HFFc6 (cell line): ENCODE results near the gene TARP.
"Not testable (repeated sequence)": the region's sequence is repeated elsewhere in the genome, so short reads cannot be mapped to it uniquely, and the experiment has no call there.

Source experiments
- DNase-seq: peaks from one replicate; pipeline ENCODE4 v3.0.0-alpha.2; 2018
- H3K27ac Mint-ChIP-seq: 2 replicates; pipeline ENCODE4 v1.8.0; 2020; ENCODE audit warnings: mild to moderate bottlenecking, mixed read lengths
- H3K27me3 Mint-ChIP-seq: 2 replicates; pipeline ENCODE4 v1.8.0; 2021; ENCODE audit warnings: mild to moderate bottlenecking, moderate library complexity, mixed read lengths; ENCODE audit not compliant: insufficient read depth
- H3K36me3 Mint-ChIP-seq: 2 replicates; pipeline ENCODE4 v1.8.0; 2021; ENCODE audit warnings: low read depth, mixed read lengths
- H3K4me1 Mint-ChIP-seq: 2 replicates; pipeline ENCODE4 v1.8.0; 2020; ENCODE audit warnings: low read depth, mixed read lengths
- H3K4me3 Mint-ChIP-seq: 2 replicates; pipeline ENCODE4 v1.8.0; 2020; ENCODE audit warnings: mild to moderate bottlenecking, moderate library complexity, mixed read lengths
- H3K9me3 Mint-ChIP-seq: 2 replicates; pipeline ENCODE4 v1.8.0; 2020; ENCODE audit warnings: mild to moderate bottlenecking, mixed read lengths
- CTCF ChIP-seq: fragments of 200-600 bp; sonication (generic); IDR thresholded peaks from 2 replicates; pipeline ENCODE4 v1.5.0; 2021; ENCODE audit warnings: antibody characterized with exemption, mild to moderate bottlenecking

TARP gene

GRCh38 chr7:38241071-38241470, 32.4 kb downstream of the TARP start:
- TF ChIP-seq CTCF, result no peak
- no peaks in the 10 kb centered on the region for H3K36me3 Mint-ChIP-seq
- H3K4me1 Mint-ChIP-seq, result no peaks in the 10 kb centered on the region

GRCh38 chr7:38239129-38239528, 34.3 kb downstream of the TARP start:
- H3K27me3 Mint-ChIP-seq, DNase-seq, H3K4me3 Mint-ChIP-seq, H3K9me3 Mint-ChIP-seq, H3K27ac Mint-ChIP-seq, H3K36me3 Mint-ChIP-seq, H3K4me1 Mint-ChIP-seq: not testable (repeated sequence)

More at GRCh38 chr7:38241071-38241470, 32.4 kb downstream of the TARP start:
- H3K9me3 Mint-ChIP-seq, result no peaks in the 10 kb centered on the region
- DNase-seq, result no peak
- H3K27me3 Mint-ChIP-seq, result peaks cover 3% of the 10 kb centered on the region
- no peak overlapping the region for H3K27ac Mint-ChIP-seq
- no peak overlapping the region for H3K4me3 Mint-ChIP-seq

- no peak overlapping the region for H3K27ac Mint-ChIP-seq
- H3K4me3 Mint-ChIP-seq, result no peak overlapping the region
Observed at GRCh38 chr7:38235606-38236005, 37.8 kb downstream of the TARP start.

GRCh38 chr7:38234759-38235158, 38.7 kb downstream of the TARP start:
- H3K4me1 Mint-ChIP-seq, H3K4me3 Mint-ChIP-seq, H3K27ac Mint-ChIP-seq, DNase-seq, H3K27me3 Mint-ChIP-seq, H3K9me3 Mint-ChIP-seq: not testable (repeated sequence)
- H3K36me3 Mint-ChIP-seq, result peaks cover 19% of the 10 kb centered on the region

More at GRCh38 chr7:38235606-38236005, 37.8 kb downstream of the TARP start:
- no peak for DNase-seq
- no peaks in the 10 kb centered on the region for H3K4me1 Mint-ChIP-seq
- peaks cover 4% of the 10 kb centered on the region for H3K27me3 Mint-ChIP-seq
- no peaks in the 10 kb centered on the region for H3K9me3 Mint-ChIP-seq
- H3K36me3 Mint-ChIP-seq, result peaks cover 12% of the 10 kb centered on the region; the same call in 1 of the 2 replicates
- no peak for TF ChIP-seq CTCF

- no peaks in the 10 kb centered on the region for H3K9me3 Mint-ChIP-seq
- peaks cover 1% of the 10 kb centered on the region for H3K27me3 Mint-ChIP-seq
Observed at GRCh38 chr7:38232502-38233366, 40.7 kb downstream of the TARP start.

GRCh38 chr7:38229884-38230642, 43.4 kb downstream of the TARP start:
- no peak for TF ChIP-seq CTCF
- Mint-ChIP-seq H3K27ac (no peak overlapping the region), H3K4me3 (no peak overlapping the region), H3K27me3 (peaks cover 1% of the 10 kb centered on the region; the same call in 1 of the 2 replicates), H3K9me3 (no peaks in the 10 kb centered on the region), H3K36me3 (peaks cover 23% of the 10 kb centered on the region), H3K4me1 (peaks cover 8% of the 10 kb centered on the region; the same call in 1 of the 2 replicates)
- DNase-seq, result no peak

More at GRCh38 chr7:38232502-38233366, 40.7 kb downstream of the TARP start:
- Mint-ChIP-seq H3K4me1 (peaks cover 8% of the 10 kb centered on the region; the same call in 1 of the 2 replicates), H3K27ac (no peak overlapping the region), H3K4me3 (no peak overlapping the region), H3K36me3 (peaks cover 23% of the 10 kb centered on the region)
- no peak for DNase-seq
- no peak for TF ChIP-seq CTCF
